K562 (cell line): Measurements from ENCODE around the gene GEMIN5. TPM values are rescaled to one million over a fixed set of nuclear protein-coding genes. Genes with fewer than 3 reads are reported as not detected.

Experiments used
- ATAC-seq: fragments of 200-7000 bp; cut with Tn5 transposase; 3 replicates; pipeline ENCODE4 v1.9.1; 2020; ENCODE audit warnings: moderate library complexity
- BruUV-seq: library from RNA; stranded (reverse); fragments of 400-500 nt; replicated peaks from 2 replicates; lab custom pipeline; 2021; lab: Mats Ljungman, UMichigan
- CTCF ChIA-PET: fragments of 300-600 bp; formaldehyde crosslinking; extraction: SDS; loops from one replicate; lab custom pipeline; 2021; ENCODE audit warnings: low intra/inter-chr PET ratio; lab: Yijun Ruan, JAX
- POLR2A ChIA-PET: fragments of 300-600, 350-650 bp; sonication (Branson Sonifier 250); formaldehyde crosslinking; extraction: SDS; loops from one replicate; lab custom pipeline; 2021; ENCODE audit warnings: antibody characterized with exemption, inconsistent platforms; lab: Yijun Ruan, JAX
- DNase-seq, 4 experiments: peaks; one replicate each; pipeline versions ENCODE4 v3.0.0 to v3.0.0-alpha.2; 2011 to 2018; ENCODE audit warnings: low spot score in 3 of 4, mixed read lengths in 3 of 4; ENCODE audit errors: extremely low read depth in 1 of 4
- FAIRE-seq: peaks from 2 replicates; lab custom pipeline; 2011; peaks lifted over from hg19 to GRCh38; lab: Jason Lieb, UNC
- H2AFZ ChIP-seq: 2 replicates; pipeline ENCODE4 v1.6.0; 2011; ENCODE audit warnings: low read depth, low read length, control low read depth, inconsistent platforms
- H3K27ac ChIP-seq: fragments of 200-600 bp; 3 replicates; pipeline ENCODE4 v1.8.0; 2011; ENCODE audit warnings: low read depth, mild to moderate bottlenecking, control low read depth, inconsistent platforms, low read length, moderate library complexity, mixed read lengths; ENCODE audit errors: extremely low read depth
- H3K27me3 ChIP-seq, 2 experiments: fragments of 300-600 bp in 1 of 2; 2 replicates in 1 of 2; 3 replicates in 1 of 2; pipeline versions ENCODE4 v1.6.0 to v1.8.0; 2011; ENCODE audit warnings: inconsistent platforms in 2 of 2, low read length in 2 of 2, mild to moderate bottlenecking in 1 of 2, mixed read lengths in 1 of 2, moderate library complexity in 1 of 2; ENCODE audit not compliant: control insufficient read depth in 2 of 2, insufficient read depth in 2 of 2
- H3K36me3 ChIP-seq: fragments of 300-600 bp; 3 replicates; pipeline ENCODE4 v1.8.0; 2011; ENCODE audit warnings: mild to moderate bottlenecking, low read length, inconsistent platforms; ENCODE audit not compliant: control insufficient read depth, insufficient read depth
- H3K4me1 ChIP-seq, 2 experiments: fragments of 200-600 bp in 1 of 2; replicated peaks in 1 of 2; 2 replicates in 1 of 2; 3 replicates in 1 of 2; pipeline versions ENCODE4 v1.5.1 to v1.8.0; 2011; ENCODE audit warnings: inconsistent platforms in 2 of 2, low read length in 2 of 2, mild to moderate bottlenecking in 1 of 2, mixed read lengths in 1 of 2, moderate library complexity in 1 of 2; ENCODE audit not compliant: control insufficient read depth in 2 of 2, insufficient read depth in 2 of 2
- H3K4me2 ChIP-seq: 2 replicates; pipeline ENCODE4 v1.6.1; 2011; ENCODE audit warnings: low read length, control low read depth, inconsistent platforms, mixed read lengths; ENCODE audit not compliant: insufficient read depth
- H3K4me3 ChIP-seq: fragments of 200-600 bp; sonication (generic), shearing (Covaris generic); 2 replicates; pipeline ENCODE4 v1.5.1; 2016; ENCODE audit warnings: control low read depth, inconsistent platforms
- H3K79me2 ChIP-seq: fragments of 200-600 bp; 3 replicates; pipeline ENCODE4 v1.8.0; 2011; ENCODE audit warnings: low read length, inconsistent platforms; ENCODE audit not compliant: control insufficient read depth, insufficient read depth
- H3K9ac ChIP-seq, 2 experiments: 2 replicates each; pipeline versions ENCODE4 v1.6.0 to v1.6.1; 2011; ENCODE audit warnings: low read depth in 2 of 2, low read length in 2 of 2, control low read depth in 1 of 2, inconsistent platforms in 1 of 2, mild to moderate bottlenecking in 1 of 2, mixed read lengths in 1 of 2; ENCODE audit not compliant: insufficient read depth in 1 of 2
- H3K9me1 ChIP-seq: one replicate; pipeline ENCODE4 v1.6.0; 2011; ENCODE audit warnings: inconsistent platforms, mild to moderate bottlenecking, low read length, moderate library complexity; ENCODE audit not compliant: control insufficient read depth, insufficient read depth
- H3K9me3 ChIP-seq: replicated peaks from 2 replicates; pipeline ENCODE4 v1.5.1; 2011; ENCODE audit warnings: low read depth, low read length, inconsistent platforms; ENCODE audit not compliant: control insufficient read depth, insufficient read depth
- H4K20me1 ChIP-seq: replicated peaks from 2 replicates; pipeline ENCODE4 v1.6.1; 2011; ENCODE audit warnings: low read length, inconsistent platforms, mixed read lengths; ENCODE audit not compliant: control insufficient read depth, insufficient read depth
- ERF ChIP-seq: fragments of 450-650 bp; formaldehyde crosslinking; IDR thresholded peaks from 2 replicates; pipeline ENCODE4 v1.4.0; 2020; ENCODE audit warnings: mild to moderate bottlenecking, mixed read lengths
- FOXK2 ChIP-seq, 2 experiments: fragments of 450-650 bp; IDR thresholded peaks in 1 of 2; conservative IDR thresholded peaks in 1 of 2; 2 replicates each; pipeline ENCODE4 v1.6.1; 2016; ENCODE audit warnings: low read depth in 2 of 2, mild to moderate bottlenecking in 1 of 2
- HIVEP1 ChIP-seq: fragments of 250-450 bp; sonication (Bioruptor Pico); IDR thresholded peaks from 2 replicates; pipeline ENCODE4 v1.4.0; 2020; ENCODE audit warnings: mild to moderate bottlenecking
- HNRNPK ChIP-seq: fragments of 200-400 bp; formaldehyde crosslinking; IDR thresholded peaks from one replicate; pipeline ENCODE4 v1.6.1; 2018; ENCODE audit warnings: mild to moderate bottlenecking, low read depth, low read length; ENCODE audit not compliant: poor library complexity, severe bottlenecking
- HNRNPLL ChIP-seq: fragments of 200-400 bp; formaldehyde crosslinking; IDR thresholded peaks from 2 replicates; pipeline ENCODE4 v1.6.1; 2017; ENCODE audit warnings: low read length, low read depth, mild to moderate bottlenecking; ENCODE audit not compliant: poor library complexity, severe bottlenecking
- ILF3 ChIP-seq: fragments of 450-650 bp; IDR thresholded peaks from 2 replicates; pipeline ENCODE4 v1.6.1; 2018; ENCODE audit warnings: antibody characterized with exemption, mild to moderate bottlenecking, moderate library complexity, borderline replicate concordance
- POLR2B ChIP-seq: fragments of 450-650 bp; IDR thresholded peaks from 2 replicates; pipeline ENCODE4 v1.6.1; 2018; ENCODE audit warnings: low read depth; ENCODE audit not compliant: partially characterized antibody
- SETDB1 ChIP-seq: IDR thresholded peaks from one replicate; pipeline ENCODE4 v1.6.1; 2012; ENCODE audit warnings: low read length, control low read depth, inconsistent platforms
- SMC3 ChIP-seq: conservative IDR thresholded peaks from 2 replicates; pipeline ENCODE4 v1.6.1; 2011; ENCODE audit warnings: low read depth, low read length, improper control_type of control experiment; ENCODE audit not compliant: insufficient read depth
- SRF ChIP-seq, 2 experiments: fragments of 250-450, 450-650 bp in 1 of 2; sonication (Bioruptor Pico) in 1 of 2; sonication (generic) in 1 of 2; formaldehyde crosslinking; IDR thresholded peaks; 2 replicates each; pipeline versions ENCODE4 v1.5.0 to v1.5.1; 2020 to 2022; ENCODE audit warnings: mild to moderate bottlenecking in 1 of 2, missing genetic modification reagents in 1 of 2
- ZFP1 ChIP-seq: fragments of 450-650 bp; formaldehyde crosslinking; IDR thresholded peaks from 2 replicates; pipeline ENCODE4 v1.4.0; 2020; ENCODE audit warnings: mild to moderate bottlenecking, mixed read lengths
- WGBS: fragments of 100-300 bp; shearing (Covaris generic); methylation state at CpG from one replicate; pipeline ENCODE4 v1.1.6; 2016; ENCODE audit warnings: low coverage, mixed read lengths; ENCODE audit not compliant: insufficient coverage; ENCODE audit errors: missing lambda C conversion rate; 5-methylcytosine and 5-hydroxymethylcytosine counted together
- in situ Hi-C: fragments of 300-500 bp; cut with MboI; formaldehyde crosslinking; loops from 4 replicates; pipeline ENCODE4 v1.15.0; 2018; ENCODE audit warnings: inconsistent platforms, mixed read lengths
- intact Hi-C: fragments of 100-400 bp; cut with micrococcal nuclease; formaldehyde crosslinking; loops from 2 replicates; pipeline ENCODE4 v1.14.2; 2022
- polyA plus RNA-seq, 8 experiments: library from polyadenylated mRNA; depleted of rRNA in 4 of 8; stranded (reverse) in 5 of 8; unstranded in 3 of 8; fragments of >200 nt; fragmentation: Nextera tagmentation in 2 of 8; fragmentation: Illumina TruSeq in 1 of 8; extraction: Ambion mirVana in 2 of 8; extraction: Trizol in 1 of 8; gene quantifications; 2 replicates each; pipeline versions ENCODE4 v1.2.1 to v1.2.3, GENCODE V29; 2011 to 2014; ENCODE audit warnings: inconsistent platforms in 1 of 8, missing spikeins in 1 of 8
- total RNA-seq, 7 experiments: library from RNA; depleted of rRNA in 6 of 7; stranded (reverse); fragments of >200 nt in 6 of 7; fragmentation: Illumina TruSeq in 2 of 7; extraction: Trizol in 2 of 7; gene quantifications; 2 replicates each; pipeline versions ENCODE4 v1.2.1 to v1.2.3, GENCODE V29; 2011 to 2021; ENCODE audit warnings: low replicate concordance in 1 of 7
- TF ChIP-seq, protein P1 (sequence below): fragments of 450-650 bp; IDR thresholded peaks from 2 replicates; pipeline ENCODE4 v1.6.1; 2018; ENCODE audit warnings: mild to moderate bottlenecking, low read depth; ENCODE audit not compliant: partially characterized antibody
- TF ChIP-seq, protein P2 (sequence below), 2 experiments: fragments of 450-650 bp; IDR thresholded peaks; 2 replicates each; pipeline ENCODE4 v1.6.1; 2016
- TF ChIP-seq, protein P3 (sequence below): sonication (generic); formaldehyde crosslinking; IDR thresholded peaks from 2 replicates; pipeline ENCODE4 v1.8.0; 2022; ENCODE audit warnings: mild to moderate bottlenecking, missing genetic modification reagents

Gene GEMIN5
- total and polyA plus RNA-seq, 9 of the 15 experiments (the other 6 are each of a cell fraction or from before 2014, with no cell fraction given): 10.3 to 48.2 (median 34.7) TPM

DNA sequence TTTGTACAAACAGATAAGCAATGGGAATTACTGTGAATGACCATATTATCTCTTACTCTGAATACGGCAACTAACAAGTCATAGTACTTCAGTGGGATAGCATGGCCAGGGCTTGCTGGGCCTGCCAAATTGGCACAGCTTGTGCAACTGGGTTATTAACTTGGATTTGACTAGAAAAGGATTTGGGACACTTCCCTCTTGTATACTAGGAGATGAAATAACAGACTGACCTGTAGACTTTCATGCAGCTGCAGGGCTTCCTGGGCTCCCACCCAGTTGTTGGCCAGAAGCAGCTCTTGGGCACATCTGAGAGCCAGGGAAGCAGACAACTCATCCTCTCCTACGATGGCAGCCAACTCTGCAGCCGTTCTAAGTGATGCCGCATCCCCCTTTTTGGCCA is 39.8 kb downstream of the GEMIN5 start:
- Histone ChIP-seq H2AFZ (no peak overlapping the region), H3K36me3 (peaks cover 96% of the 10 kb centered on the region), H3K4me2 (no peak overlapping the region), H4K20me1 (no peaks in the 10 kb centered on the region; the same call in 1 of the 2 replicates), H3K9ac (no peak overlapping the region), H3K9me3 (no peaks in the 10 kb centered on the region), H3K4me1 (no peaks in the 10 kb centered on the region), H3K27me3 (no peaks in the 10 kb centered on the region), H3K9me1 (no peaks in the 10 kb centered on the region), H3K79me2 (no peaks in the 10 kb centered on the region), H3K4me3 (no peak overlapping the region), H3K27ac (no peak overlapping the region)
- ATAC-seq (no peak), FAIRE-seq (no peak), DNase-seq (no peak)
- BruUV-seq: no TSS peak
- in situ Hi-C loops (no loop called here), intact Hi-C loops (no loop called here)
- ChIA-PET POLR2A (interaction anchor here (0.7 kb wide), 2 partner anchors 9 to 735 kb away, joined by 3 read pairs; no protein-coding TSS in a partner anchor), CTCF (no interaction called here)
- 100% methylated on average over 4 of the region's 4 CpGs for WGBS
- TF ChIP-seq, protein P1, sequence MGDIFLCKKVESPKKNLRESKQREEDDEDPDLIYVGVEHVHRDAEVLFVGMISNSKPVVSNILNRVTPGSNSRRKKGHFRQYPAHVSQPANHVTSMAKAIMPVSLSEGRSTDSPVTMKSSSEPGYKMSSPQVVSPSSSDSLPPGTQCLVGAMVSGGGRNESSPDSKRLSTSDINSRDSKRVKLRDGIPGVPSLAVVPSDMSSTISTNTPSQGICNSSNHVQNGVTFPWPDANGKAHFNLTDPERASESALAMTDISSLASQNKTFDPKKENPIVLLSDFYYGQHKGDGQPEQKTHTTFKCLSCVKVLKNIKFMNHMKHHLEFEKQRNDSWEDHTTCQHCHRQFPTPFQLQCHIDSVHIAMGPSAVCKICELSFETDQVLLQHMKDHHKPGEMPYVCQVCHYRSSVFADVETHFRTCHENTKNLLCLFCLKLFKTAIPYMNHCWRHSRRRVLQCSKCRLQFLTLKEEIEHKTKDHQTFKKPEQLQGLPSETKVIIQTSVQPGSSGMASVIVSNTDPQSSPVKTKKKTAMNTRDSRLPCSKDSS: no peak
- TF ChIP-seq HIVEP1 (CRISPR knock-in tag) (no peak), SRF (CRISPR knock-in tag; IDR thresholded peaks at IDR 0.05) (no peak), ZFP1 (CRISPR knock-in tag) (no peak), FOXK2 (conservative IDR thresholded peaks at IDR 0.05 in 1 of 2, IDR thresholded peaks at IDR 0.05 in 1 of 2; ENCODE audit: low read depth in 2 of 2) (no peak), HNRNPLL (no peak), SMC3 (no peak), ERF (CRISPR knock-in tag) (no peak), SETDB1 (no peak), ILF3 (no peak), POLR2B (no peak), HNRNPK (no peak)
- TF ChIP-seq, protein P2, sequence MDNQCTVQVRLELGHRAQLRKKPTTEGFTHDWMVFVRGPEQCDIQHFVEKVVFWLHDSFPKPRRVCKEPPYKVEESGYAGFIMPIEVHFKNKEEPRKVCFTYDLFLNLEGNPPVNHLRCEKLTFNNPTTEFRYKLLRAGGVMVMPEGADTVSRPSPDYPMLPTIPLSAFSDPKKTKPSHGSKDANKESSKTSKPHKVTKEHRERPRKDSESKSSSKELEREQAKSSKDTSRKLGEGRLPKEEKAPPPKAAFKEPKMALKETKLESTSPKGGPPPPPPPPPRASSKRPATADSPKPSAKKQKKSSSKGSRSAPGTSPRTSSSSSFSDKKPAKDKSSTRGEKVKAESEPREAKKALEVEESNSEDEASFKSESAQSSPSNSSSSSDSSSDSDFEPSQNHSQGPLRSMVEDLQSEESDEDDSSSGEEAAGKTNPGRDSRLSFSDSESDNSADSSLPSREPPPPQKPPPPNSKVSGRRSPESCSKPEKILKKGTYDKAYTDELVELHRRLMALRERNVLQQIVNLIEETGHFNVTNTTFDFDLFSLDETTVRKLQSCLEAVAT (IDR thresholded peaks at IDR 0.05): no peak
- TF ChIP-seq, protein P3, sequence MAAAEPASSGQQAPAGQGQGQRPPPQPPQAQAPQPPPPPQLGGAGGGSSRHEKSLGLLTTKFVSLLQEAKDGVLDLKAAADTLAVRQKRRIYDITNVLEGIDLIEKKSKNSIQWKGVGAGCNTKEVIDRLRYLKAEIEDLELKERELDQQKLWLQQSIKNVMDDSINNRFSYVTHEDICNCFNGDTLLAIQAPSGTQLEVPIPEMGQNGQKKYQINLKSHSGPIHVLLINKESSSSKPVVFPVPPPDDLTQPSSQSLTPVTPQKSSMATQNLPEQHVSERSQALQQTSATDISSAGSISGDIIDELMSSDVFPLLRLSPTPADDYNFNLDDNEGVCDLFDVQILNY (CRISPR knock-in tag): no peak
